Measurements from ENCODE around the gene RAB9B. TPM values are rescaled to one million over a fixed set of nuclear protein-coding genes. Genes with fewer than 3 reads are reported as not detected.
"Not testable (repeated sequence)": the region's sequence is repeated elsewhere in the genome, so short reads cannot be mapped to it uniquely, and the experiment has no call there.

Gene RAB9B
- polyA plus RNA-seq, 1 donor, result 3.2 TPM

DNA sequence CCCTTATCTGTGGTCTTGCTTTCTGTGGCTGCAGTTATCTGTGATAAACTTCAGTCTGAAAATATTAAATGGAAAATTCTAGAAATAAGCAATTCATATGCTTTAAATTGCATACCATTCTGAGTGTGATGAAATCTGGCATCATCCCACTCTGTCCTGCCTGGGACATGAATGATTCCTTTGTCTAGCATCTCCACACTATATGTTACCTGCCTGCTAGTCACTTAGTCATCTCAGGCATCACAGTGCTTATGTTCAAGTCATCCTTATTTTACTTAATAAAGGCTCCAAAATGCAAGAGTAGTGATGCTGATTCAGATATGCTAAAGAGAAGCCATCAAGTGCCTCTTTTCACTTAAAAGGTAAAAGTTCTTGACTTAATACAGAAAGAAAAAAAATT lies 14.3 kb upstream of the RAB9B start:
- H3K4me1 ChIP-seq (ENCODE audit: control insufficient read depth, insufficient read depth, low read length), result no peaks in the 10 kb centered on the region
- H3K27me3 ChIP-seq (ENCODE audit: control insufficient read depth, insufficient read depth, low read length), result no peaks in the 10 kb centered on the region
- H3K4me3 ChIP-seq (ENCODE audit: low read length), result no peak overlapping the region
- no peaks in the 10 kb centered on the region for H3K9me3 ChIP-seq (ENCODE audit: control insufficient read depth, low read depth, low read length)
- no peak for DNase-seq
- no peaks in the 10 kb centered on the region for H3K36me3 ChIP-seq (ENCODE audit: control insufficient read depth, insufficient read depth, low read length)
- no peak overlapping the region for H3K27ac ChIP-seq (ENCODE audit: low read length)

- no CpG with 5 or more reads among the region's 4 CpGs for WGBS (ENCODE audit: insufficient coverage, low lambda C conversion rate)
- H3K27me3 ChIP-seq (ENCODE audit: control insufficient read depth, insufficient read depth, low read length), result no peaks in the 10 kb centered on the region
These were observed 13.2 kb upstream of the RAB9B start for GRCh38 chrX:103845165-103845653.

GRCh38 chrX:103839404-103839803 lies 7.3 kb upstream of the RAB9B start:
- no peaks in the 10 kb centered on the region for H3K36me3 ChIP-seq (ENCODE audit: control insufficient read depth, insufficient read depth, low read length)
- H3K9me3 ChIP-seq (ENCODE audit: control insufficient read depth, low read depth, low read length), result no peaks in the 10 kb centered on the region
- no peaks in the 10 kb centered on the region for H3K27me3 ChIP-seq (ENCODE audit: control insufficient read depth, insufficient read depth, low read length)
- no peaks in the 10 kb centered on the region for H3K4me1 ChIP-seq (ENCODE audit: control insufficient read depth, insufficient read depth, low read length)
- H3K27ac ChIP-seq (ENCODE audit: low read length), result no peak overlapping the region
- no peak overlapping the region for H3K4me3 ChIP-seq (ENCODE audit: low read length)
- WGBS (ENCODE audit: insufficient coverage, low lambda C conversion rate), result no CpG with 5 or more reads among the region's 1 CpG
- no peak for DNase-seq

More at GRCh38 chrX:103845165-103845653, 13.2 kb upstream of the RAB9B start:
- no peak overlapping the region for H3K4me3 ChIP-seq (ENCODE audit: low read length)
- no peaks in the 10 kb centered on the region for H3K4me1 ChIP-seq (ENCODE audit: control insufficient read depth, insufficient read depth, low read length)
- DNase-seq, result peak; percentile 45 to 64
- H3K9me3 ChIP-seq (ENCODE audit: control insufficient read depth, low read depth, low read length), result no peaks in the 10 kb centered on the region
- no peaks in the 10 kb centered on the region for H3K36me3 ChIP-seq (ENCODE audit: control insufficient read depth, insufficient read depth, low read length)
- H3K27ac ChIP-seq (ENCODE audit: low read length), result no peak overlapping the region

DNA sequence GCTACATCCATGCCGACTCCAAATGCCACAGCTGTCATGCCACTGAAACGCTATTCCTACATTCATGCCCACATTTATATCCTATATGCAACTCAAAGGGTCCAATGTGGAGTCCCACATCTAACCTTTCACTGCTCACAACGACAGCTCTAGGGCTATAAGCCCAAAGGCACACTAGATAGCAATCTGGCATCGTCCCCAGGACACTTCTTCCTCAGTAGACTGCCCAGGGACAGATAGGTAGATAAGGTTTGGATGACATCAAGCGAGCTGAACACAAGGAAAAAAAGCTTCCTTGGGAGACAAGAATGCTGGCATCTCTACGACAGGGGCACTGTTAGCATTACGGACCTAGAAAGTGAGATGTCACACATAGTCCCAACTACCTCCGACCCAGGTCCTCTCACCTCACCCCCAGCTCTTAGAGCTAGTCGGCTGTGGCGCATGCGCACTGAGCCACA lies 685 bp downstream of the RAB9B start:
- DNase-seq, result no peak
- WGBS (ENCODE audit: insufficient coverage, low lambda C conversion rate), result no CpG with 5 or more reads among the region's 11 CpGs
- Histone ChIP-seq H3K4me1 (ENCODE audit: control insufficient read depth, insufficient read depth, low read length) (peaks cover 3% of the 10 kb centered on the region), H3K9me3 (ENCODE audit: control insufficient read depth, low read depth, low read length) (no peaks in the 10 kb centered on the region), H3K27ac (ENCODE audit: low read length) (no peak overlapping the region), H3K36me3 (ENCODE audit: control insufficient read depth, insufficient read depth, low read length) (no peaks in the 10 kb centered on the region), H3K27me3 (ENCODE audit: control insufficient read depth, insufficient read depth, low read length) (no peaks in the 10 kb centered on the region), H3K4me3 (ENCODE audit: low read length) (peak overlapping the region; percentile 63)

GRCh38 chrX:103830848-103831247 lies 1.2 kb downstream of the RAB9B start:
- no peak for DNase-seq
- Histone ChIP-seq H3K36me3 (ENCODE audit: control insufficient read depth, insufficient read depth, low read length) (no peaks in the 10 kb centered on the region), H3K4me3 (ENCODE audit: low read length) (no peak overlapping the region), H3K9me3 (ENCODE audit: control insufficient read depth, low read depth, low read length) (no peaks in the 10 kb centered on the region), H3K4me1 (ENCODE audit: control insufficient read depth, insufficient read depth, low read length) (peaks cover 3% of the 10 kb centered on the region), H3K27me3 (ENCODE audit: control insufficient read depth, insufficient read depth, low read length) (no peaks in the 10 kb centered on the region), H3K27ac (ENCODE audit: low read length) (no peak overlapping the region)
- no CpG with 5 or more reads among the region's 7 CpGs for WGBS (ENCODE audit: insufficient coverage, low lambda C conversion rate)

GRCh38 chrX:103828529-103828928 lies 3.5 kb downstream of the RAB9B start:
- no CpG with 5 or more reads among the region's 2 CpGs for WGBS (ENCODE audit: insufficient coverage, low lambda C conversion rate)
- Histone ChIP-seq H3K9me3 (ENCODE audit: control insufficient read depth, low read depth, low read length) (no peaks in the 10 kb centered on the region), H3K27ac (ENCODE audit: low read length) (no peak overlapping the region), H3K36me3 (ENCODE audit: control insufficient read depth, insufficient read depth, low read length) (no peaks in the 10 kb centered on the region), H3K4me3 (ENCODE audit: low read length) (no peak overlapping the region), H3K27me3 (ENCODE audit: control insufficient read depth, insufficient read depth, low read length) (no peaks in the 10 kb centered on the region), H3K4me1 (ENCODE audit: control insufficient read depth, insufficient read depth, low read length) (peaks cover 3% of the 10 kb centered on the region)
- DNase-seq, result no peak

DNA sequence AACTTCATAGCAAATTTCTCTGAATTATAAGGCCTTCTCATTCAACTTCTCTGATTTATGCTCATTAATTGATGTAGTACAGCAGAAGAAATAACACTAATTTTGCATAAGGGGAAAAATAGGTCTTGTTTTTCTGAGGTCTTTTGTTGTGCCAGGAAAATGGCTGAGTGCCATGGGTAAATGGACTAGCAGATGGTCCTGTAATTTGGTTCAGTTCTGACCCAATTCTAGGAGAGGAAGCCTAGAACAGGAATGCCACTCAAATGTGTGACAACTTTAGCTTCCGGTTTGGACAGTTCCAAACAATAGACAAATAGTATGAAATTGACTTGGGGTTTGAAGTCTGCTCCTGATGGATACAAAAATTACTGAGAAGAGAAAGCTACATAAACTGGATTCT lies 6.2 kb downstream of the RAB9B start:
- Histone ChIP-seq H3K9me3 (ENCODE audit: control insufficient read depth, low read depth, low read length) (no peaks in the 10 kb centered on the region), H3K36me3 (ENCODE audit: control insufficient read depth, insufficient read depth, low read length) (no peaks in the 10 kb centered on the region), H3K27me3 (ENCODE audit: control insufficient read depth, insufficient read depth, low read length) (no peaks in the 10 kb centered on the region), H3K27ac (ENCODE audit: low read length) (no peak overlapping the region), H3K4me3 (ENCODE audit: low read length) (no peak overlapping the region), H3K4me1 (ENCODE audit: control insufficient read depth, insufficient read depth, low read length) (no peaks in the 10 kb centered on the region)
- no peak for DNase-seq
- WGBS (ENCODE audit: insufficient coverage, low lambda C conversion rate), result no CpG with 5 or more reads among the region's 1 CpG

DNA sequence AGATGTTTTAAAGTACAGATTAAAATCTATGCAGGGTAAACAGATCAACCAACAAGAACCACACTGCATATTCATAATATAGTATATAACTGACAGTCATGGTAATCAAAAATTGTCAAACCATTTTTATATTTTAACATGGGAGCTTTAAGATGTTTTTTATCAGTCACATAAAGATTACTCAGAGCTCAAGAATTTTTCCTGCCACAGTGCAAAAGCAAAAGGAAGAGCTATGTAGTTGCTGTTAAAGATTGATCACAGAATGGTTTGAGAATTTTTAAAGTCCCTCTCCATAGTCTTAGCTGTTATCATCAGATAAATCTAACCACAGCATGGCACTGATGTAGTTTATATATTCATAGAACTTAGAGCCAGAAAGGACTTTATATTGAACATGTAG lies 8.5 kb downstream of the RAB9B start:
- Histone ChIP-seq H3K4me3 (ENCODE audit: low read length) (no peak overlapping the region), H3K36me3 (ENCODE audit: control insufficient read depth, insufficient read depth, low read length) (no peaks in the 10 kb centered on the region), H3K4me1 (ENCODE audit: control insufficient read depth, insufficient read depth, low read length) (no peaks in the 10 kb centered on the region), H3K27ac (ENCODE audit: low read length) (no peak overlapping the region), H3K27me3 (ENCODE audit: control insufficient read depth, insufficient read depth, low read length) (no peaks in the 10 kb centered on the region), H3K9me3 (ENCODE audit: control insufficient read depth, low read depth, low read length) (no peaks in the 10 kb centered on the region)
- no peak for DNase-seq

- not testable (repeated sequence) for H3K27ac ChIP-seq (ENCODE audit: low read length); H3K36me3 ChIP-seq (ENCODE audit: control insufficient read depth, insufficient read depth, low read length); DNase-seq; H3K4me1 ChIP-seq (ENCODE audit: control insufficient read depth, insufficient read depth, low read length); H3K4me3 ChIP-seq (ENCODE audit: low read length); H3K27me3 ChIP-seq (ENCODE audit: control insufficient read depth, insufficient read depth, low read length); H3K9me3 ChIP-seq (ENCODE audit: control insufficient read depth, low read depth, low read length)
- WGBS (ENCODE audit: insufficient coverage, low lambda C conversion rate), result no CpG with 5 or more reads among the region's 6 CpGs
These were observed 11.3 kb downstream of the RAB9B start for GRCh38 chrX:103820802-103821201.

DNA sequence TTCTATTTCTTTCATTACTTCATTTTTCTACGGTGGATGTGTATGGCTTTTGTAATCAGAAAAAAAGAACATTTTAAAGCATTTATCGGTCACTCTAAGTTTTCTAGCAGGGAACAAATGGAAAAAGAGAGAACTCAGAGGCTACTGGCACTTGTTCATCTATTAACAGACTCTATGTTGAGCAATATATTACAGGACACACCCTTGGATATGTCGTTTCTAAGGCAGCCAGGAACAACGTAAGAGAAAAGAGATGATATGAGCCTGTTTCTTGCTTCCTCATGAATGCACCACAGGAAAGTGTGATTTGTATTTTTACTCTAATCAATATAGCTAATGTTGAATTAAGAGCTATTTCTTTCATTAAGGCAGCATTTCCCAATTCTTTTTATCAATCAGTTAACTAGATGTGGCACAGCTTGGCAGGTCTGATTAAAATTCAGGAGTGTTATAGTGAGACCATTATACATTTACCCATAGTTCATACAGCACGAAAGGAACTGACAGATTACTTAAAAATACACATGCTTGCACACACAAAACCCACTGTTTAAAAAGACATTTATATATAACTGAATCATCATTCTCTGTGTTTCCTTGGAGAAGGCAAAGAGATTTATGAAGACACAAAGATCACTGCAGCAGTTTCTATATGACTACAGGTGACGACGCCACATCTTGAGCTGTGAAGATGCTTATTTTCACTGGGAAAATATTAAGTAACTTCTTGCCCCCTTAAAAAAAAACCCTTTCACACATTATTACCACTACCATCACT lies 13.0 kb downstream of the RAB9B start:
- no peak overlapping the region for H3K4me3 ChIP-seq (ENCODE audit: low read length)
- H3K36me3 ChIP-seq (ENCODE audit: control insufficient read depth, insufficient read depth, low read length), result no peaks in the 10 kb centered on the region
- DNase-seq, result peak; percentile 29 to 61
- H3K4me1 ChIP-seq (ENCODE audit: control insufficient read depth, insufficient read depth, low read length), result no peaks in the 10 kb centered on the region
- no peaks in the 10 kb centered on the region for H3K9me3 ChIP-seq (ENCODE audit: control insufficient read depth, low read depth, low read length)
- no CpG with 5 or more reads among the region's 7 CpGs for WGBS (ENCODE audit: insufficient coverage, low lambda C conversion rate)
- H3K27me3 ChIP-seq (ENCODE audit: control insufficient read depth, insufficient read depth, low read length), result no peaks in the 10 kb centered on the region
- H3K27ac ChIP-seq (ENCODE audit: low read length), result peak overlapping the region; percentile 16

GRCh38 chrX:103817502-103817901 lies 14.6 kb downstream of the RAB9B start:
- Histone ChIP-seq H3K27ac (ENCODE audit: low read length) (no peak overlapping the region), H3K36me3 (ENCODE audit: control insufficient read depth, insufficient read depth, low read length) (no peaks in the 10 kb centered on the region), H3K27me3 (ENCODE audit: control insufficient read depth, insufficient read depth, low read length) (no peaks in the 10 kb centered on the region), H3K4me1 (ENCODE audit: control insufficient read depth, insufficient read depth, low read length) (no peaks in the 10 kb centered on the region), H3K4me3 (ENCODE audit: low read length) (no peak overlapping the region), H3K9me3 (ENCODE audit: control insufficient read depth, low read depth, low read length) (no peaks in the 10 kb centered on the region)
- no CpG with 5 or more reads among the region's 5 CpGs for WGBS (ENCODE audit: insufficient coverage, low lambda C conversion rate)
- peak; percentile 19 to 33 for DNase-seq
